HG02981 (cell line): ENCODE measurements around the gene CEP112.
"Not testable (repeated sequence)": the region's sequence is repeated elsewhere in the genome, so short reads cannot be mapped to it uniquely, and the experiment has no call there.

Source experiments
- ATAC-seq: cut with Tn5 transposase; IDR thresholded peaks from one replicate; pipeline ENCODE4 v1.9.1; 2021; ENCODE audit warnings: mild to moderate bottlenecking, moderate library complexity; ENCODE audit not compliant: unreplicated experiment

CEP112 gene

DNA sequence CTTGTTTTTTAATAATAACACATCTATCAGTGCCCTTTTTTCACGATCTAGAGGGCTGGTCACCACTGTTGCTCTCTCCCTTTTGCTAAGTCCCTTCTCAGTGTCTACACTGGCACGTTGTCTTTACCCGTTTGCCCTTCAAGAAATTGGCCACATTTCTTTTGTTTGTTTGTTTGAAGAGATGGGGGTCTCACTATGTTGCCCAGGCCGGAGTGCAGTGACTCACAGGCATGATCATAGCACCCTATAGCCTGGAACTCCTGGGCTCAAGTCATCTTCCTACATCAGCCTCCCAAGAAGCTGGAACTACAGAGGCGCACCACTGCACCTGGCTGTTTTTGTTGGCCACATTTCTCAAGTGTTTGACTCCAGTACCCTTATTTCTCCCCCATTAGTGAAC is 492.5 kb downstream of the CEP112 start:
- no peak for ATAC-seq

GRCh38 chr17:65698381-65699061 is 493.4 kb downstream of the CEP112 start:
- no peak for ATAC-seq

DNA sequence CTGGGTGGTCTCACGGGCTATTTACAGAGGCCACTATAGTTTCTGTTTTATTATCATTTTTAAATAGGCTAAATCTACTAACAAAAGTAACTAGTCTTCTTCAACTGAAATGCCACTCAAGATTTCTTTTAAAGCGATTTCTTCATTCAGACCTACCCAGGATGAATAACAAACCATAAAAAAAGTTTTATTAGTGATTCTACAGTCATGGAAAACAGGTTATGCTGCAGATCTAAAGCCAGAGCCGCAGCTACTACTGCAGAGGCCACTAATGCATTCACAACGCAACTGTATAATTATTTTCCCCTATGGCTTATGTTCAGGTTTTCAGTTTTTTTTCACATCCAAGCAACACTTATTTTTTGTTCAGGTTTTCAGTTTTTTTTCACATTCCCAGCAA is 494.3 kb downstream of the CEP112 start:
- ATAC-seq: no peak

DNA sequence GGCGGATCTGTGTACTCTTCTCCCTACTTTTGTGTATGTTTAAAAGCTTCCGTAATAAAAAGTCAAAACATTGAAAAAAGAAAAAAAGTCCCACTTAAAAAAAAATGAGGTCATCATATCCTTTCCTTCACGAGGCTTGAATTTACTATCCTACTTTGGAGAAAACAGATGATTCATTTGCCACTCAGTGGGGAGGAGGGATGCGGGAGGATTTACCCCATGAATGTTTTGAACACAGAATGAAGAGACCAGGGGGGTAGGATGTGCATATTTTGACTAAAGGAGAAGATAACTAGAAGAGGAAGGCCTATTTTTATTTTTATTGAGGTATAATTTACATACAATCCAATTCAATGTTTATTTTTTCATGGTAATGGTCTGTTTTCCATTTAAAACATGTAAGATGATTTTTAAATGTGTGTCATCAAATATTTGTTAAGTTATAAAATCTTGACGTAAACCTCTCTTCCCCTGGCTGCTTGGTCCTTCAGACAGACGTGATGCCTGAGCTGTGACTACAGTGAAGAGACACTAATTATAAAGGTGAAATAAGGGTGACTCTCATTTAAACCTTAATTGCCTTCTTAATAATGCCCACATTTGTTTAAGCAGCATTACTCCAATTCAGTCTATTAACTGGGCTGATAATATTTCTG is 495.1 kb downstream of the CEP112 start:
- no peak for ATAC-seq

DNA sequence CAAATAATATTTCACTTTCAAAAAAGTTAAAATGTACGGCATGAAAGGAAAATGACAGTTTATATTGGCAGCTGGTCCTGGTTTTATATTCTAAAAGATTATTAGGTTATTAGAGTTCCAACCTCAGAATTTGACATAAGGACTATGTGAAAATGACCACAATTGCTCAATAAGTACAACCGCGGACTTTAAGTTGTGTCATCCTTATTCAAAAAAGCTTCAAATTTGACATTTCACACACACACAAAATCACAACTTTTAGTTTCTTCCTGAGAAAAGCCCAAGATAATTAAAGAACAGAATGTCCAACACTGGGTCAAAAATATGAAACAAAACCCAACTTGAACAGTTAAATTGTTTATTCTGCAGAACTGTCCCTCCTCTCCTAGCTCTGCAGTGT is 497.3 kb downstream of the CEP112 start:
- no peak for ATAC-seq

- no peak for ATAC-seq
These were observed 501.2 kb downstream of the CEP112 start for GRCh38 chr17:65690626-65691310.

- no peak for ATAC-seq
These were observed 503.6 kb downstream of the CEP112 start for GRCh38 chr17:65688307-65688706.

DNA sequence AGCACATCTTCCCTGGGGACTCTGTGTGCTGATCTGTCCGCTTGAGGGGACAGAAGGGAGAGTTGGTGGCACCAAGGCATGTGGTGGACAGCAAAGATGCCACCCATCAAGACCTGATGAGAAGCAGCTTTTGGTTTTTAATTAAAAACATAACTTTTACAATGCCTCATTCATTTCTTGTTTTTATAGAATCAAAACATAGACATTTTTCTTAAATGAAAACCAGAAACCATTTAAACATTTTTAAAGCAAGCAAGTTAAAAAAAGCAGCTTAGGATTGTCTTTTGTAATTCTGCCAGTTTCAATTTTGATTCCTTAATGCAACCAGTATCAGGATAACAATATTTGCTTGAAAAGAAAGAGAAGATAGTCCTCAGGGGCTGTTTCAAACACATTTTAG is 506.8 kb downstream of the CEP112 start:
- no peak for ATAC-seq

- no peak for ATAC-seq
These were observed 507.3 kb downstream of the CEP112 start for GRCh38 chr17:65684631-65685030.

- no peak for ATAC-seq
These were observed 508.5 kb downstream of the CEP112 start for GRCh38 chr17:65683428-65683827.

DNA sequence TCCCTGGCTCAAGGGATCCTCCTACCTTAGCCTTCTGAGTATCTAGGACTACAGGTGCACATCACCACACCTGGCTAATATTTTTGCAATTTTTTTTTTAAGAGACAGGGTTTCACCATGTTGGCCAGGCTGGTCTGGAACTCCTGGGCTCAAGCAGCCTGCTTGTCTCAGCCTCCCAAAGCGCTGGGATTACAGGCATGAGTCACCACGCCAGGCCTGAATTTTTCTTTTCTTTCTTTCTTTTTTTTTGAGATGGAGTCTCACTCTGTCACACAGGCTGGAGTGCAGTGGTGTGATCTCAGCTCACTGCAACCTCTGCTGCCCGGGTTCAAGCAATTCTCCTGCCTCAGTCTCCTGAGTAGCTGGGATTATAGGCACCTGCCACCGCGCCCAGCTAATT is 510.2 kb downstream of the CEP112 start:
- not testable (repeated sequence) for ATAC-seq

DNA sequence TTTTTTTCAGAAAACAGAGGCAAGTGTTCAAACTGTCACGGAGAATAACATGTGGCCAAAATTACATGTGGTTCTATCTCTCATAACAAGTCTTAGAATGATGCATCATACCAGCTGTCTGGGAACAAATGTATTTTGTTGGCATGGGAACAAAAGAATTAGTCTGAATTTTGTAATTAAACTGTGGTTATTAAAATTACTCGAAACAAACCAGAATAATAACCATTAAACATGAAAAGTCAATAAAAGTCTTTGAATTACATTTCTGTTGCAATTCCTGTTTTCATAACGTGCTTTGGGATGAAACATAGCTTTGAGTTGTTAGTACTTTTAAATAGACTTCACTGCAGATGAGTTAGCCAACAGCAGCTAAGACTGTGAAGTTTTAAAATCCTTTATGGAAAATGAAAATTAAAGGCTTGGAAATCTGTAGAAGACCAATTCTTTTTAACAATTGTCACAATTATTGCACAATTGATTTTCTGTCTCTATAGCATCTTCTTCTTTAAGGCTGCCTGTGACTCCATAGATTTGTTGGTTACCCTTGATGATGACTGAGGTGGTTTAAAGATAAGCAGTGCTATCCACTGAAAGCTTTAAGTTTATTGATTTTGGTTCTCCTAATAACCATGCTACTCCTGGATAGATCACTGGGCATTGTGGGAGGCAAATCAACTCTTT is 512.6 kb downstream of the CEP112 start:
- ATAC-seq: no peak

GRCh38 chr17:65678546-65678945 is 513.4 kb downstream of the CEP112 start:
- no peak for ATAC-seq

DNA sequence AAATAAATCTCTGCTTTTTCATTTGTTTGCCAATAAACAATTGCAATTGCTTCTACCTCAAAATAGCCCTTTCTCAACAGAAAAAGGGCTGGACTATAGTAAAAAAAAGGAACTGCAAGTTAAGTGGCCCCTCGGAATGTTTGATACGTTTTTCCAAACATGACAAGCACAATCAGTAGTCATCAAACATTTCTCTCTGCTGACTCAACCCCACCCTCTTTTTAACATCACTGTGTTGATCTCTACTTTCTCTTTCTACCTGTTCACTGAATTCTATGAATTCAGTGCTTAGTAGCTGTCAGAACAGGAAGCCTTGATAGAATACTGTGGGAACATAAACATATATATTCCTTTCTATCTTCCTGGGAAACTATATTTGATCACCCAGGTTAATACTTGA is 514.0 kb downstream of the CEP112 start:
- ATAC-seq: no peak

DNA sequence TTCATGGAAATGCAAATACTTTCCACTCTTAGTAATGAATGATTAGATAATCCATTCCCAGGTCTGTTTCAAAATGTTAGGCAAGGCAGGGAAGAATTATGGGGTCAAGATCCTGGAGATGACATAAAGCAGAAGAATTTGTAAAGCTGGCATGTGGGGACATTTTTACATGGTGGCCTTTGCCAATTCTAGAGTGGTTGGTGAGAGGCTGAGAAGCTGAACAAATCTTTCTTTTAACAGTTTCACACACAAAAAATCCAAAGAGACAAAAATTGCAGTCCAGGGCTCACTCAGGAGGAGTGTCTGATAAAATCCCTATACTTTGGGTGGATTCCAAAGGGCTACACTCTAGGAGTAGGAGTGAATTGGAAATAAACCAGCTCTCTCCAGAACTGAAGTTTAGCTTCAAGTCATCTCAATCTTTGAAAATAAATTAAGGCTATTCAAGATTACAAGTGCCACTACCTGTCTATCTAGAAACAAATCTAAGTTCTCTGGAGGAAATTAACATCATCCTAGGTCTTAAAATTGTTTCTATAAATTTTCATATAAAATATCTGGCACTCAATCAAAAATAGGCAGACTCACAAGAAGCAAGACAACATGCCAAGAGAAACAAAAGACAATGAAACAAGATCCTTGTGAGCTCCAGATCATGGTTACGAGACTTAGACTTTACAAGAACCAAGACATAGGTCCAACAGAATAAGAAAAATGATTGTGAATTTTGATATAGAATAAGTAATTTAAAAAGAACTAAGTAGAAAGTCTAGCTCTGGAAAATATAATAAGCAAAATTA is 517.5 kb downstream of the CEP112 start:
- ATAC-seq: no peak

DNA sequence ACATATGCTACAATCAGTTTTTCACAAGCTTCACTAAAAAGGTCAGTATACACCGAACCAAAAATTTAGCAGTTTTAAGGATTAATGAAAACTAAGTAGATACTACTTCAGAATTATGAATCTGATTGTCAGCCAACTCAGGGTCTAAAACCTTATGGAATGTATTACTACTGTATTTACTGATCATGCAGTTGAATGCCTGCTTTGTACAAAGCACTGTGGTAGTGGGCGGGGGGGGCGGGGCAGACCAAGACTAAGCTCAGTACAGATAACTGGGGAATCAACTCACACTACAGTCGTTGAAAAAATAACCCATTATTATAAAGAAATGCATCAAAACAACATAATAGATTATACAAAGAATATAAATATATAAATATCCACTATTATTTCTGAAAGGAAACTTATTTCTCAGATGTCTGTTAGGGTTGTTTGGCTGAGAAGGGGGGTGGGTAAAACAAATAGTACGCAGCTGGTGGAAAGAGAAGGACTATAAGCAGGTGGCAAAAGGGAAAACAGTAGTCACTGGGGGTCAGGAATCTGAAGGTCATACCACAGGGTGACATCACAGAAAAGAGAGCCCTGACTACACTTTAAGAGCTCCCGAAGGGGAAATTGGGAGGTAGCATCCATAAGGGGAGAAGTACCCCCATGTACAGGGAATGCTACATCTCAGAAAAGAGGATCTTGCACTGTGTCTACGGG is 521.1 kb downstream of the CEP112 start:
- no peak for ATAC-seq

DNA sequence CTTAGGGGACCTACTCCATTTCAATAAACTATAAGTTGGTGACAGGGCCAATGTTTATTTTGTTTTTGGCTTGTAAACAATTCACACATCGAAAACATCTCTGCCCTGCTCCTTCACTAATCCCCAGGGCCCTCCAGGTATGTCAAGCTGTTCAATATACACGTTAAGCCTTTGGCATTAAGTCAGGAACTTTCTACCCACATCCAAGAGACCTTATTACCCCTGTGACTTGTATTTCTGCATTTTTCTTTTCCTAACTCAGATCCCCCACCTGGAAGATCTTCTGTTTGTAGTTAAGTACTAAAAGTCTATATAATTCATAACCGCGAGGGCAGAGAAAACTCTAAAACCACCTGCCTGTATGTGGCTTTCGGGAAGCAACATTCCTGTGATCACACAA is 523.7 kb downstream of the CEP112 start:
- ATAC-seq: no peak

DNA sequence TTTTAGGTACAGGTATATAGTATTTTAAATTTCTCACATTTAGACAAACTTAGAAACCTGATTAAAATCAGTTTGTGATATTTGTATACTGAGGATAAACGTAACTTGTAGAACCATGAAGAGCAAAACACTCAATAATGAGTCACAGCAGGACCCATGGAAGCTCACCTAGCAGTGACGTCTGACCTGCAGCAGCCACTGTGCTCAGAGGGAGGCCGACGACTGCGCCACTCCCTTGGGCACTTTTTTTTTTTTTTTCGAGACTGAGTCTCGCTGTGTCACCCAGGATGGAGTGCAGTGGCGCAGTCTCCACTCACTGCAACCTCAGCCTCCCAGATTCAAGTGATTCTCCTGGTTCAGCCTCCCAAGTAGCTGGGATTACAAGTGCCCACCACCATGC is 524.3 kb downstream of the CEP112 start:
- no peak for ATAC-seq

DNA sequence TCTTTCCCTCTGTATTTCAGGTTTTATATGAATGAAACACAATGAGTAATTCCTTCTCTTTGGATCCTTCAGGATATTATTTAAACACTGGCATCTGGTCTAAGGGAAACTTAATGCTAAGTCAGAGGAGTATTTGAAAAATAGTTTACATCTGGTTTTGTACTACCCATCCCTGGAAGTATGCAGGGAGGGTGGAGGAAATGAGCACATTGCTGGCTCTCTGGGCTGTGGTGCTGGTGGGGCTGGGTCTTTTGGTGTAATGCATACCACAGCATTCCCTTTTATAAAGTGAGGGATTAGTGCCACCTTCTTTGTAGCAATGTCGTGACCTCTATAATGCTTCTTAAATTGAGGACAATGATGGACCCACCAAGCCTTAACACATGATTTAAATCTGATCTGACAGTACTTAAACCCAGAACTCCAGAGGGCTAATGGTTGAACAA is 525.0 kb downstream of the CEP112 start:
- ATAC-seq: no peak

- no peak for ATAC-seq
These were observed 526.0 kb downstream of the CEP112 start for GRCh38 chr17:65665966-65666365.
